ENCODE data around the gene PJA1.

DNA sequence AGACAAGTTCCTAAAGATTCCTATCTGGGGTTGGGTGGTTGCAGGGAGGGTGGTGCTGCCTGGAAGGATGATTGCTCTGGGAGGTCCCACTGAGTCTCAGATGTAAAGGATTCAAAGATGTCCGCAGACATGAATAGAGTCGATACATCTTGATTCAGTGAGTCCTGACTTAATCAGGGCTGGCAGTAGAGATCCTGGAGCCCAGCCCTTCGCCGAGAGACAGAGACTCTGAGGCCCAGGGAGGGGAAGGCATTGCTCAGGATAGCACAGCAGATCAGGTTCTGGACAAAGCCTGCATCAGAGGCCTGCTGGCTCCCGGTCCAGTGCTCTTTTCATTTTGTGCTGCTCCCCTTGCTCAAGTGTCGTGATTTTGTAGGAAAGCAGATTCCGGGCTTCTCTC, 21.7 kb downstream of the PJA1 start:
- TF ChIP-seq EZH2 (IDR thresholded peaks at IDR 0.05; ENCODE audit: borderline replicate concordance, low read length) = no peak
- TF ChIP-seq, protein P1, sequence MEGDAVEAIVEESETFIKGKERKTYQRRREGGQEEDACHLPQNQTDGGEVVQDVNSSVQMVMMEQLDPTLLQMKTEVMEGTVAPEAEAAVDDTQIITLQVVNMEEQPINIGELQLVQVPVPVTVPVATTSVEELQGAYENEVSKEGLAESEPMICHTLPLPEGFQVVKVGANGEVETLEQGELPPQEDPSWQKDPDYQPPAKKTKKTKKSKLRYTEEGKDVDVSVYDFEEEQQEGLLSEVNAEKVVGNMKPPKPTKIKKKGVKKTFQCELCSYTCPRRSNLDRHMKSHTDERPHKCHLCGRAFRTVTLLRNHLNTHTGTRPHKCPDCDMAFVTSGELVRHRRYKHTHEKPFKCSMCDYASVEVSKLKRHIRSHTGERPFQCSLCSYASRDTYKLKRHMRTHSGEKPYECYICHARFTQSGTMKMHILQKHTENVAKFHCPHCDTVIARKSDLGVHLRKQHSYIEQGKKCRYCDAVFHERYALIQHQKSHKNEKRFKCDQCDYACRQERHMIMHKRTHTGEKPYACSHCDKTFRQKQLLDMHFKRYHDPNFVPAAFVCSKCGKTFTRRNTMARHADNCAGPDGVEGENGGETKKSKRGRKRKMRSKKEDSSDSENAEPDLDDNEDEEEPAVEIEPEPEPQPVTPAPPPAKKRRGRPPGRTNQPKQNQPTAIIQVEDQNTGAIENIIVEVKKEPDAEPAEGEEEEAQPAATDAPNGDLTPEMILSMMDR (conservative IDR thresholded peaks at IDR 0.05 in 1 of 2, IDR thresholded peaks at IDR 0.05 in 1 of 2; ENCODE audit: extremely low read depth in 1 of 2, insufficient read depth in 1 of 2, low read depth in 1 of 2, low read length in 2 of 2) = no peak

Measured in mammary epithelial cell (primary cell).